Activated CD4-positive, alpha-beta T cell treated with anti-CD3 and anti-CD28 coated beads, Interleukin-2, amount 50 U/mL, for 16 hours (primary cell): ENCODE data around the gene ATP8B1.
"Not testable (repeated sequence)": the region's sequence is repeated elsewhere in the genome, so short reads cannot be mapped to it uniquely, and the experiment has no call there.

Experiments used
- DNase-seq: peaks from one replicate; pipeline ENCODE4 v3.0.0-alpha.2; 2020

Gene ATP8B1

DNA sequence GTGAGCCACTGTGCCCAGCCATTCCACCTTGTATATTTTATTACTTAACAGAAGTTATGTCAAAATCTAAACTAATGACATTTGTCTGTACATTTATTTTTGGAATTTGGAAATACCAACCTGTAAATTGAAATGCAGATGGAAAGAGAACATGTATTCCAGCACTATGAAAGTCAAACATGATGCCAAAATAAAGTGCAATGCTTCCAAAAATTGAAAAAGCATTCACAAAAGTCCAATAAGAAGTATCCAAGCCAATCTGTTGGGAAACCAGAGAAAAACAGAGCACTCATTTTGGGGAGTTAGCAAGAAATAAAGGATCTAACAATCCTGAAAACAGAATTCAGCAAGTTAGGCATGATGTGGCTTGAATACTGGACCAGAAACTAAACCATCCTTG lies 151.2 kb downstream of the ATP8B1 start:
- DNase-seq, result no peak

DNA sequence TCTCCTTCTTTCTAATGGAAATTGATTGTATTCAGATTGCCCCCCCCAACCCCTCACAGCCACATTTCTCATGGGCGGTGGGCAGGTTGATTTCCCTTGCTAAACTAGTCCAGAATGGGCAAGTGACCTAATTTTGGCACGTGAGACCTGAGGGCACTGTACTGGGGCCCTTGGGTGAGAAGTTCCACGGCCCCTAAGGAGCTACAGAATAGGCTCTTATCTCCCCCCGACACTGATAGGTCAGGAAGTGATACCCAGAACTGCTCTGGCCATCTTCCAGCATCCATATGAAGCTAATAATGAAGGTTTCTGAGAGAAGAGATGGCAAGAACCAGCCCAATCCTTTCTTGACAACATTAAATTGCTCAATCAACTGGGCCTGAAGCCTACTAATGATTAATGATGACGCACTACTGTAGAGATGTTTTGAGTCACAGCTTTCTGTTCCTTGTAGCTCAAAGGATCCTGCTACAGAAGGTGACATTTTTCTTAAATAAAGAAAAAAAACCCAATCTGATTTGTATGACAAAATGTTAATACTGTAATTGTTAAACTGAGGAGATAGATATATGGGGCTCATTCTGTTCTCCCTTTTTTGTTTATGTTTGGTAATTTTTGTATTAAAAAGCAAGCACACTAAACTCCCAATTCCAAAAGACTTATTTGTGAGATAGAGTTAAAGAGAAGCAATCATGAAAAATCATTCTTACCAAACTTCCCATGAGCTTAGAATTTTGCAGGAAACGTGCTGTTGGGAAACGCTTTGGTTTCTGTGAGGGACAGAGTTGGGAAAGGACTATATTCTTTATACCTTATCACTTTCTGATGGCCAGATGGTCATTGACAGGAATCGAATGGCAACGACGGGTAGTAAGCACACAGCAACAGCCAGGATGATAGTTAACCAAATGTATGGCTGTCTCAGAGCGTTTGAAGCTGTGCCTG lies 153.3 kb downstream of the ATP8B1 start:
- DNase-seq, result peak; percentile 16

DNA sequence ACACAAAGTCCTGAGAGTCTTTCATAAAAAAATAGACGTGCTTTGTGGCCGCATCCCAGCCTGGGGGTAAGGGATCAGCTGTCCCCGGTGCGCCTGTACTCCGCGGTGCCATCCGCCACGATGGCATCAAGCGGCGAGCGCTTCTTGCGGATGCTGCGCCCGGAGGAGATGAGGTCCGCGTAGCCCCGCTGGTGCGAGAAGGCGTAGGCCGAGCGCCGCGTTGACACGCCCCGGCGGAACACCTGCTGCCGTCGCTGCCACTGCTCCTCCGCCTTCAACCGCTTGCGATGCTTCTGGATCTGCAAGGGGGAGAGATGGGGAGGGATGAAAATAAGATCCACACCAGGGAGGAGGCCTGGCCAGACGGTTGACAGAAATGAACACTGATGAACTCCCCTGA lies 154.7 kb downstream of the ATP8B1 start:
- DNase-seq, result no peak

DNA sequence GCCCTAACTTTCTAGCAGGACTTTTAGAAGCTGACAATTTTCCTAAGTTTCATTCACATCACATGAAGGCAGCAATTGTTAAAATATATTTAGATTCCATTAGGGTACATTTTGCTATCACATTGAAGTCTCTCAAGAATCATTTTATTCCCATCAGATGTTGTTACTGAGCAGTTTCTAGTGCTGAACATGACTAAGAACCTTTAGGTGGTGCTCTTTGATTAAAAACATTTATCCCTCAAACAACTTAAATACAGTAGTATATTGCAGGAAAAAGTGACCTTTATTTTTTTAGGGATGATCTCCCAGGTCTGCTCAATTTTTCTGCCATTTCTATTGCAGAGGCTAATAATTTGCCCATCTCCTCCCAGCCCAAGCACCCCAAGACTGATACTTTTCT lies 158.6 kb downstream of the ATP8B1 start:
- DNase-seq, result no peak

DNA sequence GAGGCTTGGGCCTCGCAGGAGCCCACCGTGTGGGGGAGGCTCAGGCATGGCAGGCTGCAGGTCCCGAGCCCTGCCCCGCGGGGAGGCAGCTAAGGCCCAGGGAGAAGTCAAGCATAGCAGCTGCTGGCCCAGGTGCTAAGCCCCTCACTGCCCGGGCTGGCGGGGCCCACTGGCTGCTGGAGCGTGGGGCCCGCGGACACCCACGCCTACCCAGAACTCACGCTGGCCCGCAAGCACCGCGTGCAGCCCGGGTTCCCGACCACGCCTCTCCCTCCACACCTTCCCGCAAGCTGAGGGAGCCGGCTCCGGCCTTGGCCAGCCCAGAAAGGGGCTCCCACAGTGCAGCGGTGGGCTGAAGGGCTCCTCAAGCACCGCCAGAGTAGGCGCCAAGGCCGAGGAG lies 159.4 kb downstream of the ATP8B1 start:
- DNase-seq, result not testable (repeated sequence)

DNA sequence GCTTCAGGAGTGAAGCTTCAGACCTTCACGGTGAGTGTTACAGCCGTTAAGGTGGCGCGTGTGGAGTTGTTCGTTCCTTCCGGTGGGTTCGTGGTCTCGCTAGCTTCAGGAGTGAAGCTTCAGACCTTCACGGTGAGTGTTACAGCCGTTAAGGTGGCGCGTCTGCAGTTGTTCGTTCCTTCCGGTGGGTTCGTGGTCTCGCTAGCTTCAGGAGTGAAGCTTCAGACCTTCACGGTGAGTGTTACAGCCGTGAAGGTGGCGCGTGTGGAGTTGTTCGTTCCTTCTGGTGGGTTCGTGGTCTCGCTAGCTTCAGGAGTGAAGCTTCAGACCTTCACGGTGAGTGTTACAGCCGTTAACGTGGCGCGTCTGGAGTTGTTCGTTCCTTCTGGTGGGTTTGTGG lies 160.7 kb downstream of the ATP8B1 start:
- DNase-seq, result not testable (repeated sequence)

DNA sequence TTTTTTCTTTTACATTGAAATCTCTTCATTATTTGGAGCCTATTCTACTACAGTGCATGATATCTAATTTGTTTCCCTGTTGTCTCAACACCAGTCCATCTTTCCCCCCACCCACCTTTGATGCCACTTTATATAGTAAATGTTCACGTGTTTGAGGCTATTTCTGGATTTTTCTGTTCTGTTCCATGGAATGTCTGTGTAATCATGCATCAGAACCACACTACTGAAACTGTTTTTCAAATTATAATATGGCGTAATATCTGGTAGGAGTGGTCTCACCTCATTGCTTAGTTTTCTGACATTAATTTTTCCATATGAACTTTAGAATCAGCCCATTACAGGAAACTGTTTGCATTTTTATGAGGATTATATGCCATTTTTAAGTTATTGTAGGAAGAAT lies 162.4 kb downstream of the ATP8B1 start:
- DNase-seq, result no peak

DNA sequence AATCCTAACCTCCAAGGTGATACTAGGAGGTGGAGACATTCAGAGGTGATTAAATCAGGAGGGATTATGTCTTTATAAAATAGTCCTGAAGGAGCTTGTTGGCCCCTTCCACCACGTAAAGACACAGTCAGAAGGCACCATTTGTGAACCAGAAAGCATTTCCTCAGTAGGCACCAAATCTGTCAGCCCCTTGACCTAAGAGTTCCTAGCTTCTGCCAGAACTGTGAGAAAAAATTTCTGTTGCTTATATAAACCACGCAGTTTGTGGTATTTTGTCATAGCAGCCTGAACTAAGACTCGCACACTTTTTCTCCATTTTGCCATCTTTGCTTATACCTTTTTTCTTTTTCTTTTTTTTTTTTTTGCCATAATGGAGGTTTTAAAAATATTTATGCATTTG lies 162.9 kb downstream of the ATP8B1 start:
- DNase-seq, result no peak

DNA sequence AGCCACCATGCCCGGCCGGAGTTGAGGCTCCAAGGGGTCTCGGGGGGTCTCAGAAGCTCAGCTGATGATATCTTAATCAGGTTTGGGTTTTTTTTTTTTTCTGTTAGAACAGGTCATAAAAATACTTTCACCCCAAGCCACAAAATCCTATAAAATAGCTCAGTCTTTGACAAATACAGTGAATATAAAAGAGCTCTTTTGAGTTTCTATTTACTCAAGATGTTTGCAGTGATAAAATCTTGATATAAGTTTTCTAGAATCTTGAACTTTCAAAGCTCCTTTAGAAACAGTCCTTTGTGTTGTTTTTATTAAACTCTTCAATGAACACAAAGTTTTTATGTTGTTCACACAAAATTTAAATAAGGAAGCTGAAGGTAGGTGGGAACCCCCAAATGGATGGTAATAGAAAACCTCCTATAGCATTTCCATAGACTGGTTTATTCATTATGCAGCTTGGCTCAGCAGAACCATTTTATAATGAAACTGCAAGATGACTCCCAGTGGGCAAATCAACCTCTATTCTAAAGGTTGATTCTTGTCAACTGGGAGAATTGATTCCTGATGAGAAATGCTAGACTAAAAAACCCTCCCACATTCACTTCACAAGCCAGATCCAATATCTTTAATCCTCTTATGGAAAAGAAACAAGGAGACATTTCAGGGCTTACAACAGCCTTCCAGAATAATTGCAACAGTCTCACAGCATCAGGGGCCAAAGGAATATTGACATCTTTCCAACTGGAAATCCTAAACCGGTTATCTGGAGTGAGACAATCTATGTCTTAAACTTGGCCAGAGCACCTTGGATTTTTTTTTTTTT lies 167.9 kb downstream of the ATP8B1 start:
- no peak for DNase-seq

DNA sequence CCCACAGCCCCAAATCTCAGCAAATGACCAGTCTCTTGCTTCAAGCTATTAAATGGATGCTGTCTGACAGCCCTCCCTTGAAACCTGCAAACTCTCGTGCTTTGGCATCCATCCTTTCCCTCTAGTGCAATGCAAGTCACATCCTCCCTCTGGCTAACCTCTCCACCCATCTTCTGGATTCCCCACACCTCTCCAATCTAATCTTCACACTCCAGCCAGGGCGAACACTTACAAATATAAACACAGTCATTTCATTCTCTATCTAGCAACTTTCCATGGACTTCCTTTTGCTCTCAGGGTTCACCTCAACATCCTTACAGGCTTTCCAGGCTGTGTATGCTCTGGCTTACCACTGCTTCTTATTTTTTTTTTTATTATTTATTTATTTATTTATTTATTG lies 171.4 kb downstream of the ATP8B1 start:
- no peak for DNase-seq

DNA sequence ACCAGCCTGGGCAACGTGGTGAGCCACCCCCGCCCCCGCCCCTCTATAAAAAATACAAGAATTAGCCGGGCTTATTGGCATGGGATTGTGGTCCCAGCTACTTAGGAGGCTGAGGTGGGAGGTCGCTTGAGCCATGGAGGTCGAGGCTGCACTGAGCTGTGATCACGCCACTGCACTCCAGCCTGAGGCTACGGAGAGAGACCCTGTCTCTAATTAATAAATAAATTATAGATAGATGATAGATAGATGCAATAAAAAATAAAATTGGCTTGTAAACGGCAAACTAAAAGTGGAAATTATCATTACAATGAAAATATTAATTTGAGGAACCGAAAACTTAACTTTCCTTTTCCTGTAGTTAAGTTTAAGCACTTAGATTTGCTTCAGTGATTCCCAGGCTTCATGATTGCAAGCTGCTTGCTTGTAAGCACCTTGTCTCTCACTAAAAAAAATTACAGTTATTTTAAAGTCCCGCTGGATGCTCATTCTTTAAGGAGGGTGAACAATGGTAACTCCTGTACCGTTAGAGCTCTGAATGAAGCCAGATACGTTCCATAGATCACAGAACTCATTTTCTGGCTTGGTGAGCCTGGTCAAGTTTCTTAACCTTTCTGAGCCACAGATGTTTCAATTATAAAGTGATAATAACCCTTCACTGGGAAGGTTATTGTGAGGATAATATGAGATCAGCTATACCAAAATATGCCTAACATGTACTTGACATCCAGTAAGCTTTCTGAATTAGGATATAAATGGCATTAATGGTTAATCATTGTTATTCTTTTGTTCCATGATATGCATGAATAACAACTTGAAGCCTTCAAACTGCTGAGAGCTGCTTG lies 172.1 kb downstream of the ATP8B1 start:
- DNase-seq, result no peak

DNA sequence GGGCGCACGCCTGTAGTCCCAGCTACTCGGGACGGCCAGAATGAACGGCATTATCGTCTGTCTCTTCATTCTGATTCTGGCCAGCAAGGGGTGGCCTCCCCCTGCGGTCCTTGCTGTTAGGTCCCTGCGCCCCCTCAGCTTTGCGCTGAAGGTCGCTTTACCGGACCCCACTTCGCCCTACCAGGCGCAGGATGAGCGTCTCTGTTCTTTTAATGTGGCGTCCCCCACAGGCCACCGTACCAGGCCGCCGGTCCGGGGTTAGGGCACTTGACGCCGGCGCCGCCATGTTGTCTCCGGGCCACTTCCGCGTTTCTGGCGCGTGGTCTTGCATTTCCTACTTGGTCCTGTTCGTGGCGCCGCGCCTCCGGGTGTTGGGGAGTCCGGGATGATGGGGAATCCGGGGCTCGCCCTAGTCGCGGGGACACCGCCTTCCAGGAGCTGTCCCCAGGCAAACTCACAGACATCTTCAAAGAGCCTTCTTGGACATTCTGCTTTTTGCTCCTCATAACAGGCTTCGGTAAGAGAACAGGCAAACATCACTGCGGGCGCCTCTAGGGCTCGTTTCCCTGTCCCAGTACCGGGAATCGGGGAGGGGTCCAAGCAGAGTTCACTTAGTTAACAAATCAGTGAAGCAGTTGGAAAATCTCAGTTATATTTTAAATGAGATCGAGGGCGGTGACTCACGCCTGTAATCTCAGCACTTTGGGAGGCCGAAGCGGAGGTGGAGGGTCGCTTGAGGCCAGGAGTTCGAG lies 172.9 kb downstream of the ATP8B1 start:
- DNase-seq, result peak; percentile 95

DNA sequence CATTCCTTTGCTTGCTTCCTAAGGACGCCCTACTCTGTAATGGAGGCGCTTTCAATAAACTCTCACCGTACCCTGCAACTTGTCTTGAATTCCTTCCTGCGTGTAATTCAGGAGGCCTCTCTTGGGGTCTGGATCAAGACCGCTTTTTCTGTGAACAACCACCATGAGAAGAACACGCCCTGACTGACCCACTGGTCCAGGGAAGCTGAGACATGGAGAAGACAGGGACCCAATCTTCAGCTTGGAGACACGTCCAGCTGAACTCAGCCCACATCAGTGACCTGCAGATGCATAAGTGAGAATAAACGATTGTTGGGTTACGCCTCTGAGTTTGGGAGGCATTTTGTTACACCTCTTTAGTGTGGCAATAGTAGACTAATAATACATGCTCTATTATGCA lies 173.7 kb downstream of the ATP8B1 start:
- no peak for DNase-seq

DNA sequence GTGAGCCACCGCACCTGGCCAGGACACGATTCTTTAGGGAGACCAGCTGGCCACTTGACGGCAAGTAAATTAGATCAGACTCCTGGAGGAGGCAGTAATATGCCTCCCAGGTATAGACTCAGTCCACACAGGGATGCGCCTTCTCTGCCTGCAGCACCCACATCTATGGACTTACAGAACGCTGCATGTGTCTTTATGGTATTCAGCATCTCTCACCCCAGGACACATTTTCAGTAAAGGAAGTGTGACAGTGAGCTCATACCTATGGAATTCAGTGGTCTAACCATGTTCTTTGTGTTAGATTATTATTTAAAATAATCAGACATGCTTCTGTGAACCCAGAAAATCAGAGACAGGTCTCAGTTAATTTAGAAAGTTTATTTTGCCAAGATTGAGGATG lies 175.6 kb downstream of the ATP8B1 start:
- DNase-seq, result no peak

DNA sequence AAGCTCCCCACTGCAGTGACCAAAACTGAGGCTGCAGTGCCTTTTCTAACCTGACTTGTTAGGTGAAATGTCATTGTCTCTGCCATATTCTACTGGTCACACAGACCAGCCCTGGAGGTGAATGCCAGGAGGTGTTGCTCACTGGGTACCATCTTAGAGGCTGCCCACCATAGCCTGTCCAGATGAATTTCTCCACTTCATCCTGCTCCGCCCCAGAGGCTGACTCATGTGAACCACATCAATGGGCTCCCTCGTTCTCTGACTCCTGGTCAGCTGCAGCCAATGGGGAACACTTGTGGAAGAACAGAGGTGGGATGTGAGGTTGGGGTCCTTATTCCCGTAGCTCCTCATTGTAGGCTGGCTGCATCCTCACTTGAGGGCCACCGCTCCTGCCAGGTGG lies 178.1 kb downstream of the ATP8B1 start:
- no peak for DNase-seq

DNA sequence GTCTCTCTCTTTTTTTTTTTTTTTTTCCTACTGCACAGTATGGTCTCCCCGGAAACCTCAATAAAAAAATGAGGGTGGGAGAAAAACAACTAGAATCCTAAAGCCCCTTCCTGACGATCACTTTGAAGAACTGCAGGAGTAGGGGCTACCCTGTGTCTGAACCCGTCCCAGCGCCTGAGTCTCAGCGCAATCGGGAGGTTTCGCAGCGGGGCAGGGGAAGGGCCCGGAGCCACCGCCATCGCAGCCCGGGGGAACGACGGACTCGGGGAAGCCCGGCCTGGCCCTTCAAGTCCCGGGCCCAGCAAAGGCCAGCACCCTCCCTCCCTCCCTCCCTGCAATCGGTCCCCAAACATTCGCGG lies 181.9 kb downstream of the ATP8B1 start:
- DNase-seq, result no peak

DNA sequence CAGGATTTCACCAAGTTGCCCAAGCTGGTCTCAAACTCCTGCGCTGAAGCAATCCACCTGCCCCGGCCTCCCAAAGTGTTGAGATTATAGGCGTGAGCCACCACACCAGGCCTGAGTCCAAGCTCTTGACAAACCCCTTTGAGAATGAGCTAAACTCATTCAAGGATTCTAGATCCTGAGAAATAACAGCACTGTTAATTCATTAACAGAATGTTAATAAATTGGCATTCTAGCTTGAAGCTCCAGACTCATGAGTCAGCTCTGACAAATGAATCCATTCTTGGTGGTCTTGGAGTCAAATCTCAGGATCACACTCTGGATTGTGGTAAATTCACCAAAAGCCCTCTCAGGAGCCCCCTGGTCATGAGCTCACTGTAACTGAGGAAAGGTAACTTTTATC lies 183.2 kb downstream of the ATP8B1 start:
- DNase-seq, result no peak

DNA sequence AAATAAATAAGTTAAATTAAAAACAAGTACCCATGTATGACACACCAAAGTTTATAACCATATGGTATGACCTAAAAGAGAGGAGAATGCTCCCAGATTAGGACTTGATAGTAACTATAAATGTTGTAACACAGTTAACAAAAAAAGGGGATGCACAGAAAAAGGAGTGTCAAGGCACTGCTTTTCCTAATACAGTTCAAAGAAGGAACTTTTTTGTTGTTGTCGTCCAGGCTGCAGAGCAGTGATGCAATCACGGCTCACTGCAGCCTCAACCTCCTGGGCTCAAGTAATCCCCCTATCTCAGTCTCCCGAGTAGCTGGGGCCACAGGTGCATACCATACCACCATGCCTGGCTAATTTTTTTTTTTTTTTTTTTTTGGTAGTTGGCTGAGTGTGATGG lies 184.2 kb downstream of the ATP8B1 start:
- DNase-seq, result no peak

DNA sequence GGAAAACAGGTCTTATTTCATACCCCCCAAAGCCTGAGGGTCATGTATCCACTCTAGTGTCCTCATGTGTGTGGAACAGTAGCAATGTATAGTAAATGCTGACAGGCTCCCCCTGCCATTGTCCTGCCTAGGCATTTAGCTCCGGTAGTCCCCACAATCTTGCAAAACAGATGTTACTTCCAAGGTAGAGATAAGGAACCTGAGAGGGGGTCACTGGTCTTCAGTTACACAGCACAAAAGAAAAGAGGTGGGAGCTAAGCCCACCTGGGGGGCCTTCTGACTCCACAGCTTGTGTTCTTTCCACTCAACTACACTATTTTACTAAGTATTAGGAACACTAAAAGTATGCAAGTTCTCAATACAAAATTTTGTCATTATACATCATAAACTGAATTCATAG lies 199.2 kb downstream of the ATP8B1 start:
- DNase-seq, result no peak
